NT2/D1 (cell line): ENCODE data around the gene SP4.

ENCODE experiments used
- DNase-seq: peaks from one replicate; pipeline ENCODE4 v3.0.0-alpha.2; 2011; ENCODE audit warnings: low read depth, low spot score
- H3K27me3 ChIP-seq: 2 replicates; pipeline ENCODE4 v1.6.0; 2011; ENCODE audit warnings: mild to moderate bottlenecking; ENCODE audit not compliant: insufficient read length, insufficient read depth
- H3K36me3 ChIP-seq: 2 replicates; pipeline ENCODE4 v1.6.1; 2011; ENCODE audit warnings: mild to moderate bottlenecking, low read length, mixed read lengths; ENCODE audit not compliant: insufficient read depth, insufficient read length
- H3K4me1 ChIP-seq: 2 replicates; pipeline ENCODE4 v1.5.1; 2011; ENCODE audit not compliant: insufficient read depth, insufficient read length
- H3K4me3 ChIP-seq: 2 replicates; pipeline ENCODE4 v1.5.1; 2011; ENCODE audit warnings: low read depth; ENCODE audit not compliant: insufficient read length
- H3K9ac ChIP-seq: 2 replicates; pipeline ENCODE4 v1.6.0; 2011; ENCODE audit warnings: low read depth; ENCODE audit not compliant: insufficient read length
- H3K9me3 ChIP-seq: 2 replicates; pipeline ENCODE4 v1.5.1; 2011; ENCODE audit warnings: mild to moderate bottlenecking, low read length; ENCODE audit not compliant: insufficient read depth
- SUZ12 ChIP-seq: IDR thresholded peaks from 2 replicates; pipeline ENCODE4 v1.6.1; 2011; ENCODE audit not compliant: insufficient read length, insufficient read depth; ENCODE audit errors: extremely low read depth
- YY1 ChIP-seq: IDR thresholded peaks from 2 replicates; pipeline ENCODE4 v1.6.1; 2011; ENCODE audit not compliant: insufficient read length, insufficient read depth
- ZNF274 ChIP-seq: IDR thresholded peaks from 2 replicates; pipeline ENCODE4 v1.6.1; 2011; ENCODE audit warnings: mild to moderate bottlenecking, low read depth, low read length

Gene SP4

GRCh38 chr7:21426286-21427181 is 1.3 kb upstream of the SP4 start:
- Histone ChIP-seq H3K4me3 (peak overlapping the region; percentile 41), H3K36me3 (peaks cover 19% of the 10 kb centered on the region), H3K4me1 (peaks cover 9% of the 10 kb centered on the region), H3K9ac (peak overlapping the region; percentile 79), H3K9me3 (no peaks in the 10 kb centered on the region), H3K27me3 (no peaks in the 10 kb centered on the region)
- peak; percentile 42 for DNase-seq
- no peak for TF ChIP-seq SUZ12
- TF ChIP-seq YY1 = no peak
- no peak for TF ChIP-seq ZNF274

GRCh38 chr7:21427182-21427870 is 557 bp upstream of the SP4 start:
- Histone ChIP-seq H3K27me3 (no peaks in the 10 kb centered on the region), H3K9ac (peak overlapping the region; percentile 88)

GRCh38 chr7:21428659-21428941 is 717 bp downstream of the SP4 start:
- H3K9me3 ChIP-seq = no peaks in the 10 kb centered on the region
- peak overlapping the region; percentile 56 for H3K4me3 ChIP-seq
- DNase-seq = no peak
- H3K9ac ChIP-seq = peak overlapping the region; percentile 73
- peaks cover 23% of the 10 kb centered on the region for H3K36me3 ChIP-seq
- H3K27me3 ChIP-seq = no peaks in the 10 kb centered on the region
- TF ChIP-seq ZNF274 = no peak
- TF ChIP-seq SUZ12 = no peak
- no peak for TF ChIP-seq YY1
- H3K4me1 ChIP-seq = peaks cover 9% of the 10 kb centered on the region

More at GRCh38 chr7:21427182-21427870, 557 bp upstream of the SP4 start:
- TF ChIP-seq YY1 (no peak), ZNF274 (no peak), SUZ12 (no peak)
- Histone ChIP-seq H3K4me1 (peaks cover 9% of the 10 kb centered on the region), H3K4me3 (peak overlapping the region; percentile 79), H3K9me3 (no peaks in the 10 kb centered on the region), H3K36me3 (peaks cover 19% of the 10 kb centered on the region)
- peak; percentile 99 for DNase-seq

GRCh38 chr7:21429021-21429420 is 1.1 kb downstream of the SP4 start:
- TF ChIP-seq SUZ12 (no peak), YY1 (no peak), ZNF274 (no peak)
- Histone ChIP-seq H3K9ac (peak overlapping the region; percentile 73), H3K27me3 (no peaks in the 10 kb centered on the region), H3K9me3 (no peaks in the 10 kb centered on the region), H3K4me3 (peak overlapping the region; percentile 56), H3K4me1 (peaks cover 9% of the 10 kb centered on the region), H3K36me3 (peaks cover 23% of the 10 kb centered on the region)
- no peak for DNase-seq

GRCh38 chr7:21429786-21430574 is 2.1 kb downstream of the SP4 start:
- no peak overlapping the region for H3K9ac ChIP-seq
- no peaks in the 10 kb centered on the region for H3K9me3 ChIP-seq
- TF ChIP-seq ZNF274 (no peak), SUZ12 (no peak), YY1 (no peak)
- H3K4me3 ChIP-seq = no peak overlapping the region
- H3K36me3 ChIP-seq = peaks cover 25% of the 10 kb centered on the region
- peaks cover 9% of the 10 kb centered on the region for H3K4me1 ChIP-seq
- no peak for DNase-seq
- no peaks in the 10 kb centered on the region for H3K27me3 ChIP-seq

GRCh38 chr7:21430575-21430954 is 2.7 kb downstream of the SP4 start:
- no peak overlapping the region for H3K9ac ChIP-seq
- TF ChIP-seq YY1 (no peak), ZNF274 (no peak), SUZ12 (no peak)
- H3K4me3 ChIP-seq = no peak overlapping the region
- H3K9me3 ChIP-seq = no peaks in the 10 kb centered on the region
- no peak for DNase-seq
- peaks cover 9% of the 10 kb centered on the region for H3K4me1 ChIP-seq
- H3K27me3 ChIP-seq = no peaks in the 10 kb centered on the region
- H3K36me3 ChIP-seq = peaks cover 25% of the 10 kb centered on the region
